HG03565 (cell line): ENCODE results near the gene CES5A.
"Not testable (repeated sequence)": the region's sequence is repeated elsewhere in the genome, so short reads cannot be mapped to it uniquely, and the experiment has no call there.

Source experiments
- ATAC-seq: cut with Tn5 transposase; IDR thresholded peaks from one replicate; pipeline ENCODE4 v1.9.1; 2021; ENCODE audit warnings: mild to moderate bottlenecking, moderate library complexity; ENCODE audit not compliant: unreplicated experiment

The CES5A gene

DNA sequence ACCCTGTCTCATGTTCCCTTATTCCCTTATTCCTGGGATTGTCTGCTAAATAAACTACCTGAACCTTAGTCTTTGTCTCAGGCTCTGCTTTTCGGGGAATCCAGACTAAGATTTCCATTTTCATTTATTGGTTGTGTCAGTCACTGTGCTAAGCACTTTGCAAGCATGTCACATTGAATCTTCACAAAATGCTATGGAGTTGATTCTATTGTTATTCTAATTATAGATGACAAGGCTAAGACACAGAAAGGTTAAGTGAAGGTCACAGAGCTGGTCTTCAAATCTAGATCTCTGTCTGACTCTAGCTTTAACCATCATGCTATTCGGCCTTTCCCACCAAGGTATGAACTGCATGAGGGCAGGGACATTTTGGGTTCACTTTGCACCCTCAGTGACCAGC, 13.4 kb upstream of the CES5A start:
- ATAC-seq = no peak

- no peak for ATAC-seq
Observed at GRCh38 chr16:55876854-55877253, 1.7 kb upstream of the CES5A start.

DNA sequence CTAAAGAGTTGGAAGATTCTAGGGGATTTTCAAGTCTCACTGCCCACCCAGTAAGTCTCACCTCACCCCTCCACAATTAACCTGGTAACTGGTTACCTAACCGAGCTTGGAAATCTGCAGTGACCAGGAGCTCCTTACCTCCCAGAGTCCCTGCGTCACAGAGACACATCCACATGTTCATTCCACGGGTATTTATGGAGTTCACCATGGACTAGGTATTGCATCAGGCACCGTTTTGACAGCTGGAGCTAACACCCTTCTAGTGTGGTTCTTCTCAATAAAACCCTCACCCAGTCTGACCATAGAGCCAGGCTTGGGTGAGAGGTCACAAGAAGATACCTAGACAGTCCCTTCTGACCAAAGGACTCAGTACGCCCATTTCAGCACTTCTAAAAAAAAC, 2.1 kb downstream of the CES5A start:
- ATAC-seq = no peak

DNA sequence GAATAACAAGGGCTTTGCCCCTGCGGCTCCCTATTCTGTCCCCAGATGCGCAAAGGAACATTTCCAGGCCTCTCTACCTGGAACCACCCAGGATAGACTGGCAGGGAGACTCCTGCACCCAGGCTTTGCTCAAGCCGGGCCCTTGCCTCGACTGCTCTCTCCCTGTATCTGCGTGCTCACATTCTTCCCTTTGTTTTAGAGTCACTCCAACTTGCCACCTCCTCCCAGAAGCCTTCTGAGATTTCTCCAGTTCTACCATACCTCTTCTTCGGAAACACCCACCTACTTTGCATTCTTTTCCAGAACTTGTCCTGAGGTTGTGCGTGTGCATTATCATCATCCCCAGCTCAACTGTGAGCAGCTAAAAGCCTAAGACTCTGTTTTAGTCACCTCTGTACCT, 3.0 kb downstream of the CES5A start:
- ATAC-seq = no peak

GRCh38 chr16:55871411-55872038, 3.6 kb downstream of the CES5A start:
- no peak for ATAC-seq

- ATAC-seq = no peak
Observed at GRCh38 chr16:55868980-55869379, 6.2 kb downstream of the CES5A start.

GRCh38 chr16:55868137-55868536, 7.0 kb downstream of the CES5A start:
- ATAC-seq = no peak

GRCh38 chr16:55861288-55861687, 13.9 kb downstream of the CES5A start:
- no peak for ATAC-seq

DNA sequence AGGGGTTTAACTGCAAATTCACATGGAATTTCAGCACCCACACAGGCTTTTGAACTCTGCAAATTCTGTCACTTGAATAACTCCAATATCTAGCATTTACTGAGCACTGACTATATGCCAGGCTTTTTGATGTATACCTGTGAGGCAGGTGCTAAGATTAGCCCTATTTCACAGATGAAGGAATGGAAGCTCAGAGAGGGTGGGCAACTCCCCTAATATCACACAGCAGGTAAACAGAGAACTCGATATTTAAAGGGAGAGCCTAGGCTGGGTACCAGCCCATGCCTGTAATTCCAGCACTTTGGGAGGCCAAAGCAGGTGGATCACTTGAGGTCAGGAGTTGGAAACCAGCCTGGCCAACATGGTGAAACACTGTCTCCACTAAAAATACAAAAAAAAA, 17.5 kb downstream of the CES5A start:
- ATAC-seq = not testable (repeated sequence)

DNA sequence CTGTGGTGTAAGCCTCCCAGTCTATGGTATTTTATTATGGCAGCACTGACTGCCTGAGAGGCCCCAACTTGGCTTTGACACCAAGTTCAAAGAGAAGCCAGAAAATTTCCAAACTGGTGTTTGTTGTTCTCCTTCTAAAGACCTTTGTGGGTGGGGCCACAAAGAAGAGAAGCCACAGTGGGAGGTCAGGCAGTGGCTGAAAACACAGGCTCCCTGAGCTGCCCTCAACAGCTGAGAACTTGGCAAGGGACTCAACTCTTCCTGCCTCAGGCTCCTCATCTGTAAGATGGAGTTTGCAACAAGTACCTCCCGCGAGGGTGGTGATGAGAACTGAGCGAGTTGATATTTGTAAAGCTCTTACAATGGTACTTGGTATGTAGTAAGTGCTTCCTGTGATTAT, 18.2 kb downstream of the CES5A start:
- no peak for ATAC-seq

DNA sequence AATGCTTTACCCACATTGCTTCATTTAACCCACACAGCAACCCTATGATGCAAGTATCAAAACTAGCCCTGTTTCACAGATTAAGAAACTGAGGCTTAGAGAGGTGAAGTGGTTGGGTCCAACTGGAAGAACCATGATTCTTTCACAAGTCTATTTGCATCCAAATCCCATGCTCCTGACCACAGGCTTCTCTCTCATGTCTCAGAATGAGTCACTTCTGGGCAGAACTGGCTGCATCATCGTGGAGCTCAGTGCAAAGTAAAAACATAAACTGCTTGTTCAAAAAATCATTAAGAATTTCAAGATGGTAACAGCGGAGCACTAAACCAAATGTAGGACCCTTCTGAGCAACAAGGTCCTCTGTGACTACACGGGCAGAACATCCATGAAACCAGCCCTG, 22.1 kb downstream of the CES5A start:
- no peak for ATAC-seq

GRCh38 chr16:55849536-55849935, 25.6 kb downstream of the CES5A start:
- ATAC-seq = no peak

- ATAC-seq = no peak
Observed at GRCh38 chr16:55846598-55847346, 28.4 kb downstream of the CES5A start.

DNA sequence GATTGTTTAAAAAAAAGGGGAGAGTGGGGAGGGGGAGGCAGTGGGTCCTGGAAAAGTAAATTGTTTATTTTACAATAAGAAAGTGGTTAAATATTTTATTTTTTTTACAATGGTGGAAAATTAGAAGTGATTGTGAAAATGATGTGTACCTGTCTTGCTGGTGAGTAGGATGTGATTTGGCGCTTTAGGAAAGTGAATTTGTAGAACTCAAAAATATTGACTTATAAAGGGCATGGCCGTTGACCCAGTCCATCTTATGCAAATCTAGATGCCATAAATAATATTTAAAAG, 32.1 kb downstream of the CES5A start:
- ATAC-seq = no peak

DNA sequence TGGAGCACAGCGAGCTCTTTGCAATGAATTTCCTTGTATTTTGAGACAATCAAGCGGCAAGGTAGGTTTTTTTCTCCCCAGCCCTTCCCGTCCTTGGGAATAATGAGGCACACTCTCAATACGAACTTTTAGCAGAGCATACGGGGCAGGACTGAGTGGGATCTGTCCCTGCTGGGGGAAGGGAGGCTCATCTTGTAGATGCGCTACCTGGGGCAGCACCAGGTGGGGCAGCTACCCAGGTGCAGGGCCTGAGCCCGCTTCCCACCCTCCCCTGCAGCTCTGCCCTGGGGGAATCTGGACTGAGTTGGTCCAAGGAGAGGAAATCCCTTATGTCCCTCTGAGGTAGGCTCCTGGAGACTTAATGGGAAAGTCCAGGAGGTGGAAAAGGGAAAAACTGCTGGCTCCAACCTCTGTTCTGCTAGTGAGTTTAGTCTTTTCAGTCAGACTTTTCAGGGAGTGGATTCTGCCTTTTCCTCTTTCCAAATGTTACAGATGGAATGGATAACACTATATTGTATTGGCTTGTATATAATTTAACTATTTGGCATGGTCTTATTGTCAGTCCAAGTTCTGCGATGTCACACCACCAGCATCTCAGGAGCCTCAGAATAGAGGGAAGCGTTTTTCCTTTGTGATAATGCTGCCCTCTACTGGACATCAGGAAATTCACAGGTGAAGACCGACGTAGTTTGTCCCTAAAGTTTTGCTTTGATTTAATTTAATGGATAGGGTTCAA, 32.6 kb downstream of the CES5A start:
- ATAC-seq = no peak

DNA sequence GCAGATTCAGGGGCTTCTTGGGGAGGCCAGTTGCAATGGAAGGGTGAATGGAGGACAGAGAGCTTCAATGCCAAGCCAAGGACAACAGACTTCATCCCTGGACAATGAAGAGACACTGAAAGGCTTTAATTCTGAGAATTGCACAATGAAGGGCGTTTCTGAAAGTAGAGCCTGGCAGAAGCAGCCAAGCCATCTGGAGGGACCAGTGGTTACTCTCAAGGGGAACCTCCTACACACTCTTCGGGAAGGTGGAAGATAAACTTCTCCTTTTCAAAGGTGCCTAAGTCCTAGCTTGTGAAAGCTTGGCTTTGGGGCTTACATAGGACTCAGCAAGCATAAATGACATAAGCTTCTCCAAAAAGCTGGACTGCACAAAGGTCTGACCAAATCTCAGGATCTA, 36.1 kb downstream of the CES5A start:
- ATAC-seq = no peak

DNA sequence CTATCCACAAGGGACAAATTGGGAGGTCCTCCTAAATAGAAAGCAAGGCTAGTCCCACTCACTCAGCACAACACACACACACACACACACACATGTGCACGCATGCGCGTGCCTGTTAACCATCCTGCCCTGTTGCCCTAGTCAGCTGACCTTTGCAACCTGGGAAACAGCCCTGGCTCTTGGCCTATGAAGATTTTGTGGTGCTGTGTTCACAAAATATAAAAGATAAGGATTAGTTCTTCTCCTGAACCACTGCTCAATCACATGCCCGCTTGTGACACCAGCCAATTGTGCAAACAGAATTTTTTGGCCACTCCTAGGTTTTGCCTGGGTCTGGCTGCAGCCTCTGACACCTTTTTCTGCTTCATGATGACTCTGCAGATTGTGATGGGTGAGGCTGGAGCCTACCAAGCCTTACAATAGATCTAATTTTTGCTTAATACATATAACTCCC, 39.0 kb downstream of the CES5A start:
- ATAC-seq = no peak

DNA sequence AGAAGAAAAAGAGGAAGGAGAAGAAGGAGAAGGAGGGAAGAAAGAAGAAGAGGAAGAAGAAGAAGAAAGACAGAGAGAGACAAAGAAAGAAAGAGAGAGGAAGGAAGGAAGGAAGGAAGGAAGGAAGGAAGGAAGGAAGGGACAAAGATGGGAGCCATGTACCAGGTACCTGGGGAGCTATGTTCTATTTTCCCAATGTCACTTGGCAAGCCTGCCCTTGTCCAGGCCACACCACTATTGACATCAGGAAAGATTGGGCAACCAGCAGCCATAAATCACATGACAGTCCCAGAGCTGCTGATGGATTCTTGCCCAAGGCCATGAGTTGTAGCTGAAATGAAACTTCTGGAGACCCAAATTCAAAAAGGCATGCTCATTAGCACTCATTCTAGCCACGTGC, 39.6 kb downstream of the CES5A start:
- no peak for ATAC-seq

GRCh38 chr16:55835173-55835572, 40.0 kb downstream of the CES5A start:
- ATAC-seq = not testable (repeated sequence)

GRCh38 chr16:55834049-55834448, 41.1 kb downstream of the CES5A start:
- peak; percentile 84 for ATAC-seq

- ATAC-seq = no peak
Observed at GRCh38 chr16:55832773-55833691, 42.1 kb downstream of the CES5A start, which contains the start of gene CES1. Gene CES1 (minus strand): TSS chr16:55833096. CDS start chr16:55833055, 41 bp downstream.
